Measurements from ENCODE around the gene GPATCH4. TPM values are rescaled to one million over a fixed set of nuclear protein-coding genes. Genes with fewer than 3 reads are reported as not detected.
"Not testable (repeated sequence)": the region's sequence is repeated elsewhere in the genome, so short reads cannot be mapped to it uniquely, and the experiment has no call there.

Gene GPATCH4
- total RNA-seq, 1 experiment from 2014 or later, result 42.1 TPM

DNA sequence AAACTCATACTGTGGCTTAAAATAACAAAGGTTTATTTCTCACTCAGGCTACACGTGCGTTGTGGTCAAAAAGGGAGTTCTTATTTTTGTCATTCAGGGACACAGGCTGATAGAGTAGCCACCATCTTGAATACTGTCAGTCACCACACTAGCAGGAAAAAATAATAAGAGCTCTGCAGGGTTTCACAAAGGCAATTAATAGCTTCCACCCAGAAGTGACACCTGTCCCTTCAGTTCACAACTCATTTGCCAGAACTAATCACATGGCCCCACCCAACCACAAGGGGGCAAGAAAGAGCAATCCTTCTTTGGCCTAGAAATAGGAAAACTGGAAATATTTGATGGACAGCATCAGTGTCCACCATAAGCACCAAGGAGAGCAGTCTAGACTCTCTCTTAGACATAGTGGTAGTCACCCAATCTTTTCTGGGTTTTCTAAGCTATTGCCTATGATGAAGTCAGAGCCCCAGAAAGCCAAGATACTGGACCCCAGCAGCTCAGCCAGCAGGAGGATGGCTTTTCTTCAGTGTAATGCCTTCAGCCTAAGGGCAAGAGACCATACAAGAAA lies 26.1 kb upstream of the GPATCH4 start:
- peak; percentile 44 for DNase-seq (ENCODE audit: low read depth)

DNA sequence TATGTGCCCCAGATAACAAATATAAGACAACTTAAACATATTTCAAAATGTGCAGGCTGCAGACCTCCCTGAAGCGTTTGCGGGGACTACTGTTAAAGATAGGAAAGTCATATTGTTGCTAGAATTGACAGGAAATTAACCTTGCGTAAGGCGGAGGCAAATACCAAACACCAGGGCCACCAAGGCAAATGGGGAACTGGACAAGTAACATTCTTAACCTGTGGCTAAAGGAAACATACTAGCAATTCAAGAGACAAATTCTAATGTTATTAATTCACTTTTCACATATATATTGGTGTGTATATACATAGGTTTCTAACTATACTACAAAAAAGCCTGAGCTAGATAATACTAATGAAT lies 24.8 kb upstream of the GPATCH4 start:
- no peak for DNase-seq (ENCODE audit: low read depth)

DNA sequence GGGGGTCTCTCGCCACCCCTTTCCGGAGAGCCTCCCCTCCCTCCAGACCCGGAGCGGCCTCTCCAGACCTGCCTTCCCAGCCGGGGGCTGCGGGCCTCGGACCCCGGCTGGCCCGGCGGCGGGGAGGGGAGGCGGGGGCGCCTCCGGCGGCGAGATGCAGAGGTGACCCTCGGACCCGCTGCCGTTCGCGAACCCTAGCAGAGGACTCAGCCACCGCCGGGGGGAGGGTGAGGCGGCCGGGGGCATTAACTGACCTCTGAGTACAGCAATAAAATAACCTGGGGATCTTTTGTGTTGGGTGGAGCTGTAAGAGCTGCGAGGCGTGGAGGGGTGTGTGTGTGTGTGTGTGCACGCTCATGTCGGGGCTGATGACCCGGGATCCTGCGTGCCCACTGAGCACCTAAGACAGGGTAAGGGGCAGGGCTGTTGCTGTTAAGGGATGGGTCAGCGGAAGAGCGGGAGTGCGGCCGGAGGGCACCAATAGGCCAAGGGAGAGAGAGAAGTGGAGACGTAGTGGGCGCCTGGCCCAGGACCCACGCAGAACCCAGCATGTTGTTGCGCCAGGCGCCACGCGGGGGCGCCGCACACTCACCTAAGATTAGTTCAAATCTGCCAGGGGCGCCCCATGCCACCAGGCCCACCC lies 24.3 kb upstream of the GPATCH4 start:
- peak; percentile 61 for DNase-seq (ENCODE audit: low read depth)

DNA sequence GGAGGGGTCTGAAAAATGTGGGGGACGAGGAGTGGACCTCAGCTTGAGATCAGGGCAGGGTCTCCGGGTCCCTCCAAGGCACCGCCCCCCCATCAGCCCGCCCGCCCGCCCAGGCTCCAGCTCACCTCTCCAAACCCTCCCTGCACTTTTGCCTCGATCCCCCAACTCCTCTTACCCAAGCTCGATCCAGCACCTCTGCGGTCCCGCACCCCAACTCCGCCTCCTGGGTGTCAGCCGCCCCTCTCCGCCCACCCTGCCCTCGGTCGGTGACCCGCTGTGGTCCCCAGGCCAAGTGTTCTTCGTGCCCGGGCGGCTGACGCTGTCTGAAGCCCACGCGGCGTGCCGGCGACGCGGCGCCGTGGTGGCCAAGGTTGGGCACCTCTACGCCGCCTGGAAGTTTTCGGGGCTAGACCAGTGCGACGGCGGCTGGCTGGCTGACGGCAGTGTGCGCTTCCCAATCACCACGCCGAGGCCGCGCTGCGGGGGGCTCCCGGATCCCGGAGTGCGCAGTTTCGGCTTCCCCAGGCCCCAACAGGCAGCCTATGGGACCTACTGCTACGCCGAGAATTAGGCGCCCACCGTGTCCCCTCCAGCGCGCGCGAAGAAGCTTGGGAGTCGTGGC lies 23.6 kb upstream of the GPATCH4 start:
- peak; percentile 40 for DNase-seq (ENCODE audit: low read depth)

DNA sequence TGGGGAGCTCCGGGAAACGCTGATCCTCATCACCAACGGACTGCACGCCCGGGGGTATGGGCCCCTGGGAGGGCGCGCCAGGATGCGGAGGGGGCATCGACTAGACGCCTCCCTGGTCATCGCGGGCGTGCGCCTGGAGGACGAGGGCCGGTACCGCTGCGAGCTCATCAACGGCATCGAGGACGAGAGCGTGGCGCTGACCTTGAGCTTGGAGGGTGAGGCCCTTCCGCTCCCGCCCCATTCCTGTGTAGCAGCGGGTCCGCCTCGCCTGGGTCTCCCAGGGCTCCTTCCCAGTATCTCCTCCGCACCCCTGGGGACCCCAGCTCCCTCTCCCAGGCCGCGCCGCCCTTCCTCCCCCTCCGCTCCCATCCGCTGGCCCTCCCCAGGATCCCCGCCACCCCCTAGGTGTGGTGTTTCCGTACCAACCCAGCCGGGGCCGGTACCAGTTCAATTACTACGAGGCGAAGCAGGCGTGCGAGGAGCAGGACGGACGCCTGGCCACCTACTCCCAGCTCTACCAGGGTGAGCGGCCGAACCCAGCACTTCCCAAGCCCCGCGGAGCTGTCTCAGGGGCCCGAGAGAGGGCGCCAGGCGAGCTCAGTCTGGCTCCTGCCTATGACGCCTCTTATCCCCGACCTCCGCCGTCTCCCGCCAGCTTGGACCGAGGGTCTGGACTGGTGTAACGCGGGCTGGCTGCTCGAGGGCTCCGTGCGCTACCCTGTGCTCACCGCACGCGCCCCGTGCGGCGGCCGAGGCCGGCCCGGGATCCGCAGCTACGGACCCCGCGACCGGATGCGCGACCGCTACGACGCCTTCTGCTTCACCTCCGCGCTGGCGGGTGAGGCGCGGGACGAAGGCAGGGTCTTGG lies 22.9 kb upstream of the GPATCH4 start:
- peak; percentile 81 for DNase-seq (ENCODE audit: low read depth)

DNA sequence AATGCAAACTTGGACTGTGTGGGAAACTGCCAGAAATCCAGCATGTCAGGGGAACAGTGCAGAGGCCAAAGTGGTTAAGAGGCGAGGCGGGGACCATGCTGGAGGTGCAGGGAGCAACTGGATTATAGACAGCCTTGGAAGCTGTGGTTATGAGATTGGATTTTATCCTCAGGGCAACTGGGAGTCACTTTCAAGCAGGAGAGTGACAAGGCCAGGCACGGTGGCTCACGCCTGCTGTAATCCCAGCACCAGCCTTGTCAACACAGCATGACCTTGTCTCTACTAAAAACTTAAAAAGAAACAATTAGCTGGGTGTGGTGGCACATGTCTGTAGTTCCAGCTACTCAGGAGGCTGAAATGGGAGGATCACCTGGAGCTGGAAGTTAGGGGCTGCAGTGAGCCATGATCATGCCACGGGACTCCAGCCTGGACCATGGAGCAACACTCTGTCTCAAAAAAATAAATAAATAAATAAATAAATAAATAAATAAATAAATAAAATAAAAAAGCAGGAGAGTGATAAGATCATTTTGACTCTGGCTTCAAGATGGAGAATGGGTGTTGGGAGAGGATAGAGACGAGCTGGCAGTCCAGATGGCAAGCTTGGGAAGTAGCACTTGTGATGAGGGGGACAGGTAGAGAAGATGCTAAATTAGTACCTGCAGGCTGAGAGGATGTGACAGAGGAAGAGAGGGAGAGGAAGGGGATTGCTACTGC lies 21.5 kb upstream of the GPATCH4 start:
- no peak for DNase-seq (ENCODE audit: low read depth)

DNA sequence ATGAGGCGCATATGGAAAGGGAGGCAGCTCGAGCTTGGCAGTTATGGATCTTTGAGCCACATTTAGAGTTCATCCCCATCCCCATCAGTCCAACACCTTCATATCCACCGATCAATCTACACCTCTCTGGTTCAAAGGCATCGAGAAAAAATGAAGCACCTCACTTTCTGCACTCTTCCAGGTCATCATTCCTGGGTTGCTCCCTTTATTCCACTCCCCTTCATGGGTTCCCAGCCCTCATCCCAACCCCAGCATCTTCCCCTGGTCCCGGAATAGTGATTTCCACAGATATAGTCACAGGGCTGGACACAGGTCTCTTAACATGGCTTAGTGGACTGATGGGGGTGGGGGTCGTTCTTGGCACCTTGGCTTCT lies 18.3 kb upstream of the GPATCH4 start:
- DNase-seq (ENCODE audit: low read depth), result no peak

DNA sequence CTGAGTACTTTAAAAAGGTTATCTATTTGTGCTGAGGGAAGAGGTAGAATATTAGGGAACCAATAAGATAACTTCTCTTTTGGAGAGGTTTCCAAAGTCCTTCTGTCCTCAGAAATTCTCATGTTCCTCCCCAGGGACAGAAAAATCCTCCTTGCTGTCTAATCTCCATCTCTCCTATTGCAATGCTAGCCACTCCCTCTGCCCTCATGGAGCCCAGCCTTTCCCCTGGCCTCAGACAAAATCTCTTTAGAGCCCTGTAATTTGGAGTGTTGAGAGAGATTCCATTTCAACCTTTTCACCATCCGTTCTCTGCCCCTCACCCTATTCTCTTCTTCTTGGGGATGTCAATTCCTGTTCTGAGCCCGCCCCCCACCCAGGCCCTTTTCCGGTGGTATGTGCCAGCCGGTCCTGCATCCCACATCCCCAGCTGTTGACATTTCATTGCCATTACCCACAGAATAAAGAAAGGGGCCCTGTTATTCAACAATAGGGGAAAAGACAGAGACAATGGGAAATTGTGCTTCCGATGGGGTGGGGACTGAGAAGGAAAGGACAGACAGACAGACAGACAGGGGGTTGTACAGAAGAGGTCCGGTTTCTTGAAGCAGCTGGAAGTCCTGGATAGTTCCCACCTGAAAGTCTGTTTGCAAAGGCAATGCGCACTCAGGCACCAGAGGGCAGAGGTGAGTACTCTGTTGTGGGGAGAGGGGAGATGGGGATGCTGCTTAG lies 17.7 kb upstream of the GPATCH4 start, which contains the start of gene HAPLN2:
Gene HAPLN2 (plus strand): TSS at position 563 of the 729 bp plus-strand sequence. CDS start 4,076 bp downstream, outside the sequence.
- DNase-seq (ENCODE audit: low read depth), result peak; percentile 38

DNA sequence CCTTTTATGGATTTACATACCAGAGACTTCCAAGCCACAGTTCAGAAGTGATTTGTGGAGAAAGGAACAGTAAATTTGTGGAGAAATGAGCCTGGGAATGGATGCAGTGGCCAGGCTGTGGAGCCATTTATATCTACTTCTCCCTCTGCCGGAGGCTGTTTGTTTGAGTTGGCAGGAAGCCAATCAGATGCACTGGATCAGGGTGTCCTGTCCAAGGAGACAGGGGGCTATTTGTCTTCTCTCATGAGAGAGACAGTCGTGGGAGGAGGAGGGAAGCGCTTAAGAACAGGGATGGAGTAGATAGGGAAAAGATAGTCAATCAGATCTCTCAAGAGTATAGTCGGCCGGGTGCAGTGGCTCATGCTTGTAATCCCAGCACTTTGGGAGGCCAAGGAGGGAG lies 15.2 kb upstream of the GPATCH4 start:
- DNase-seq (ENCODE audit: low read depth), result peak; percentile 60

DNA sequence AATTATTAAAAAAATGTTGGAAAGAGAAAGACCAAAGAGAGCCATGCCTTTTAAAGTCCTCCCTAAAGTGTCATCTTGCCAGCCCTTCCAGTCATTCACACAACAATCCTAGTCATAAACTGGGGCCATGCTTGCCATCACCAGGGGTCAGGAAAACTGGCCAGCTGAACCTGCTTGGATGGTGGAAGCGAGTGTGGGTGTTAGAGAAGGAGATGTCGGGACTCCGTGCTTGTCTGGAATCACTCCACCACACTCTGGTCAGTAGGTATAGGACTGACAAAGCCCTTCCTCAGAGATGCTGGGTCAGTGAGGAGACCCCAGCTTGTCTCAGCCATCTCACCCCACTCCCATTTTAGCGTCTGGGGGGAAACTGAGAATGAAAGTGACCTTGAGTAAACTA lies 14.7 kb upstream of the GPATCH4 start:
- no peak for DNase-seq (ENCODE audit: low read depth)

DNA sequence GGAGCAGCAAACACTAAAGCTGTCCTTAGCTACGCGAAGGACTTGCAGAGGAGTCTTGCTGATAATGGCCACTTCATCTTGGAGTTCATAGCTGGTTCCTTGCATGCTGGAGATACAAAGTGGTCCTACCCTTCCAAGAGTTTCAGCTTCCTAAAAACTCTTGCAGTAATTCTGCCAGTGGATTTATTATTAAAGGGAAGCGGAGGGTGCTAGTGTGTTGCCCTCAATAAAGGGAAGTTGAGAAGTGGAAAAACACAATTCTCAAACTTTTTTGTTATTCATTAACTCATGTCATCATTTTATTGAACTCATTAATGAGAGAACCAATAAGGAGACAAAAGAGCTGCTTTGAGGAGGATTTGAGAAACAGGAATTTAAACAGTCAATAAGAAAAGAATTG lies 11.4 kb upstream of the GPATCH4 start:
- no peak for DNase-seq (ENCODE audit: low read depth)

DNA sequence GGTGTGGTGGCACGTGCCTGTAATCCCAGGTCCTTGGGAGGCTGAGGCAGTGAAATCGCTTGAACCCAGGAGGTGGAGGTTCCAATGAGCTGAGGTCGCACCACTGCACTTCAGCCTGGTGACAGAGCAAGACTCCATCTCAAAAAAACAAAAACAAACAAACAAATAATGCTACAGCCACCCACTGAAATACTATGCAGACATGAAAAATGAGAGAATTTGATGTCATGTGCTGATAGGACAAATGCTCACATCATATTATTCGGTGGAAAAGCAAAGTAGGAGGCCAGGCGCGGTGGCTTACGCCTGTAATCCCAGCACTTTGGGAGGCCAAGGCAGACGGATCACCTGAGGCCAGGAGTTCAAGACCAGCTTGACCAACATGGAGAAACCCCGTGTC lies 8.8 kb upstream of the GPATCH4 start:
- not testable (repeated sequence) for DNase-seq (ENCODE audit: low read depth)

DNA sequence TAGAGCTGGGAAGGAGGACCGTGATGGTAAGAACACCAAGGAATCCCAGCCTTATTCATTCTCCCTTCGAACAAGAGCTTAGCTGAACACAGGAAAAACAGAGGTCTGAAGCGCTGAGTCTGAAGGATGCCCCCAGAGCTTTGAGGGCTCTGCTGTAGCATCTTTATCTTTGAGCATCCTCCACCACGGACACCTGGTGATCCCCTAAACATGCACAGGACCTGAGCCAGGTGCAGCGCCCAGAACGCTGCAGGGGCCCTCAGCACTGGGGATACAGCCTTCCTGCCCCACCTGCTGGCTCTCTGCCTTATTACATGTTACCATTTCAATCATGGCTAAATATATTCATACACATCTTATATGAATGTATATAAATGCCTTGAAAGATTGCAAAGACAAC lies 7.7 kb upstream of the GPATCH4 start:
- DNase-seq (ENCODE audit: low read depth), result no peak

DNA sequence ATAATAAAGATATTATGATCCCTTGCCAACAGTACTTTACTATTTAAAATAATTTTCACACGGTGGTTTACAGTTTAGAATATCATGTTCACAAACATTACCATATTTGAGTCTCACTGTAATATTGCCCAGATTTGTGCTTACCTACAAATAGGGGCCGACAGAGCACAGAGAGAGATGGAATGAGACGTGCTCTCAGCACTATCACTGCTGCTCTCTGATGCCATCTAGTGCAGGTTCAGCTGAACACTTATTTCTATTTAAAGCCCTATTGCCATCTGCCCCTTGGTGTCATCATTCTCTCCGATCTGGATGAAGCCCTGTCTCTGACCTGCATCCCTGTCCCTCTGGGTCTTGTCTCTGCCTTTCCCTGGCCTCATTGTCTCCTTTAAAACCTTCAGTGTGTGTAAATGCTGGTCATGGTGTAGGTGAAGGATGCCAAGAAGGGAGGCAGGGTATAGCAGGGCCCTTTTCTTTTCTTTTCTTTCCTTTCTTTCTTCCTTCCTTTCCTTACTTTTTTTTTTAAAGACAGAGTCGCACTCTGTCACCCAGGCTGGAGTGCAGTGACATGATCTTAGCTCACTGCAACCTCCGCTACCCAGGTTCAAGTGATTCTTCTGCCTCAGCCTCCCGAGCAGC lies 6.9 kb upstream of the GPATCH4 start:
- DNase-seq (ENCODE audit: low read depth), result peak; percentile 75

DNA sequence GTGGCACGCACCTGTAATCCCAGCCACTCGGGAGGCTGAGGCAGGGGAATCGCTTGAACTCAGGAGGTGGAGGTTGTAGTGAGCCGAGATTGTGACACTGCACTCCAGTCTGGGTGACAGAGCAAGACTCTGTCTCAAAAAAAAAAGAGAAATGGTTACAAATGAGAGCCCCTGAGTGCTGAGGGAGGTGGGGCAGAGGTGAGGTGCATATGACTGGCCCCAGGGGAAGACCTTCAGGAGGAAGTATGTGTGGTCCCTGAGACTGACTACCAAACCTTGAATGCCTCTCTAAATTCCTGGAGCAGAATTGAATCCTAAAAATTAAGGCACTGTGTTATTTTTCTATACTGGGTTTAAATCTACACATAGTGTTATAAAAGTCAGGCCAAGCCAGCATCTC lies 6.1 kb upstream of the GPATCH4 start:
- not testable (repeated sequence) for DNase-seq (ENCODE audit: low read depth)

DNA sequence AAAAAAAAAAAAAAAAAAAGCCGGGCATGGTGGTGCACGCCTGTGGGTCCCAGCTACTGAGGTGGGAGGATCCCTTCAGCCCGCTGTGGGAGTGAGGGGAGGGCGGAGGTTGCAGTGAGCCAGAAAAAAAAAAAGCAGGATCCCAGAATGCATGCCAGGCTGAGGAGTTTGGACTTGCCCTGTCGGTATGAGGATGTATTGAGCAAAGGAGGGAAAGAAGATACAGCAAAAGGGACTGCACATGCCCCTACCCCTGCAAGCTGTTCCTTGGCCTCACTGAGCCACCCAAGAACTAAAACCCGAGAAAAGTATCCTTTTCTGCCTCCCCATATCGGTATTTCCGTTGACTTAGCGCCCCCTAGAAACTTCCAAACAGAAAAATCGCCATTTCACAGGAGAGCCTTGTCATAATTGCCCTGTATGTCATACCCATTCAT lies 1.3 kb upstream of the GPATCH4 start:
- peak; percentile 25 for DNase-seq (ENCODE audit: low read depth)

DNA sequence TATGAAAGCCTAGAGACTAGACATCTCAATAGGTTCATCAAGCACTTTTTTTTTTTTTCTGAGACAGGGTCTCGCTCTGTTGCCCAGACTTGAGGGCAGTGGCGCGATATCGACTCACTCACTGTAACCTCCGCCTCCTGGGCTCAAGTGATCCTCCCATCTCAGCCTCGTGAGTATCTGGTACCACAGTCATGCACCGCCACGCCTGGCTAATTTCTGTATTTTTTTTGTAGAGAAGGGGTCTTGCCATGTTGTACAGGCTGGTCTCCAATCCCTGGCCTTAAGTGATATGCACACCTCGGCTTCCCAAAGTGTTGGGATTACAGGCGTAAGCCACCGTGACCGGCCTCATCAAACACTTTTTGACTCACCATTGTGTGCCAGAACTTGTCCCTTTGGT lies 613 bp upstream of the GPATCH4 start:
- DNase-seq (ENCODE audit: low read depth), result peak; percentile 42

DNA sequence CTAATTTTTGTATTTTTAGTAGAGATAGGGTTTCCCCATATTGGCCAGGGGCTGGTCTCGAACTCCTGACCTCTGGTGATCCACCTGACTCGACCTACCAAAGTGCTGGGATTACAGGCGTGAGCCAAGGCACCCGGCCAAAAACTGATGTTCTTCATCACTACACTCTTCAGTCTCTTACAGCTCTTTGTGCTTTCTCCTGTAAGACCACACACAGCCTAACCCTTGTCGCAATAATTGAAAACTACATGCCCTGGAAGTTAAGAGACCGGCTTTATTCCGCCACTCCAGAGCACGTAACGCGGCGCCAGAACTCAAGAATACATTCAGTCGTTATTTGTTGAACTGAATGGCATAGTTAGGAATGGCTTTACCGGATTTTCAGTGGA lies 552 bp downstream of the GPATCH4 start:
- DNase-seq (ENCODE audit: low read depth), result peak; percentile 13

DNA sequence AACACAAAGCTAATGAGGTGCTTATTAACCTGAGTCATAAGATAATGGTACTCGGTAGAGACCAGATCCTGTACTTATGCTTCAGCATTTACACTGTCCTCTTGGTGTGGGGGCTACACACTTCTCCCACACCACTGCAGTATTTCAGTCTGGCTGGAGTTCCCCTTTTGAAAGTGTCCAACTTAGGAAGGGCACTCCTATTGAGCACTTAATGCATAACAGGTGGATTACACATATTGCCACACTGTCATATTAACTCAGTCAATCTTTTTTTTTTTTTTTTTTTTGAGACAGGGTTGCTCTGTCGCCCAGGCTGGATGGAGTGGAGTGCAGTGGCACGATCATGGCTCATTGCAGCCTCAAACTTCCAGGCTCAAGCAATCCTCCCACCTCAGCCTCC lies 1.5 kb downstream of the GPATCH4 start:
- peak; percentile 18 for DNase-seq (ENCODE audit: low read depth)

DNA sequence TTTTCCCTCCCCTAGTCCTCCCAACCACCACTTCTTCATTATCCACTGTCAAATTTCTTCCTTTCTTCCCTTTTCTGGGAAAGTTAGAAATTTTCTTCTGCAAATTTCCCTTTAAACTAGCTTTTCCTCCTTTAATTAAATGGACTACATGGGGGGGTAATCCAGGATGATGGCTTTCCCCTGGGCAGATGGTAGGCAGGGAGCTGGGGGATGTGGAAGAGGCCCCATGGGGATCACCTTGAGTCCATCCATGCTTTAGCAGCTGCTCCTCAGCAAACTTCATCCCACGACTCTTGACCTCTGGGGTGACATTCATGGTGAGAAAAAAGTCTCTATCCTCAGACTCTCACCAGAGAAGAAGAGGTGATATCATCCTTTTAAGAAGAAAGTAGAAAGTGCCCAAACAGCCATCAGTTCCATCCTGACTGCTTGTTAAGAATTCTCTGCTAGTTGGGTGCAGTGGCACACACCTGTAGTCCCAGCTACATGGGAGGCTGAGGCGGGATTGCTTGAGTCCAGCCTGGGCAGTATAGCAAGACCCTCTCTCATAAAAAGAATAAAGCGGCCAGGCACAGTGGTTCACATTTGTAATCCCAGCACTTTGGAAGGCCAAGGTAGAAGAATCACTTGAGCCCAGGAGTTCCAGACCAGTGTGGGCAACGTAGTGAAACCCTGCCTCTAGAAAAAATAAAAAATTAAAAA lies 2.4 kb downstream of the GPATCH4 start:
- no peak for DNase-seq (ENCODE audit: low read depth)

All from Daoy (cell line).